PFSK-1 (cell line): ENCODE measurements around the gene IL23A.

Experiments
- FOXP2 ChIP-seq: optimal IDR thresholded peaks from 2 replicates; pipeline ENCODE3; 2011; ENCODE audit warnings: borderline replicate concordance, control low read depth, inconsistent platforms; ENCODE audit not compliant: insufficient read depth; ENCODE audit errors: extremely low read length, extremely low read depth
- POLR2AphosphoS5 ChIP-seq: IDR thresholded peaks from 2 replicates; pipeline ENCODE4 v1.6.1; 2012; ENCODE audit warnings: low read depth, mild to moderate bottlenecking, control low read depth, low read length, moderate library complexity
- REST ChIP-seq, 2 experiments: IDR thresholded peaks; 2 replicates each; pipeline versions ENCODE4 v1.6.1 to v1.8.0; 2011 to 2012; ENCODE audit warnings: low read depth in 2 of 2, low read length in 2 of 2, control low read depth in 1 of 2, inconsistent platforms in 1 of 2, mild to moderate bottlenecking in 1 of 2, moderate library complexity in 1 of 2; ENCODE audit not compliant: insufficient read depth in 1 of 2
- SIN3A ChIP-seq: IDR thresholded peaks from 2 replicates; pipeline ENCODE4 v1.6.1; 2012; ENCODE audit warnings: mild to moderate bottlenecking, low read length, moderate library complexity, borderline replicate concordance; ENCODE audit not compliant: insufficient read depth
- TAF1 ChIP-seq: IDR thresholded peaks from 2 replicates; pipeline ENCODE4 v1.6.1; 2012; ENCODE audit warnings: low read length, control low read depth, borderline replicate concordance; ENCODE audit not compliant: insufficient read depth

GRCh38 chr12:56346675-56347074 lies 8.0 kb downstream of the IL23A start:
- TF ChIP-seq POLR2AphosphoS5 (no peak), REST (IDR thresholded peaks at IDR 0.05; ENCODE audit: insufficient read depth in 1 of 2, low read depth in 2 of 2, low read length in 2 of 2) (no peak), FOXP2 (no peak), TAF1 (no peak), SIN3A (no peak)
